ENCODE measurements around the gene UCP3.
"Not testable (repeated sequence)": the region's sequence is repeated elsewhere in the genome, so short reads cannot be mapped to it uniquely, and the experiment has no call there.

Gene UCP3

GRCh38 chr11:73999581-74000306 lies 9.1 kb downstream of the UCP3 start:
- DNase-seq, result no peak

GRCh38 chr11:73998846-73999575 lies 9.9 kb downstream of the UCP3 start:
- DNase-seq, result no peak

GRCh38 chr11:73997120-73997770 lies 11.6 kb downstream of the UCP3 start:
- no peak for DNase-seq

GRCh38 chr11:73996161-73996747 lies 12.6 kb downstream of the UCP3 start:
- DNase-seq, result no peak

GRCh38 chr11:73995731-73996130 lies 13.2 kb downstream of the UCP3 start:
- DNase-seq, result no peak

- DNase-seq, result no peak
These were observed 13.6 kb downstream of the UCP3 start for GRCh38 chr11:73995247-73995646.

- DNase-seq, result no peak
These were observed 17.3 kb downstream of the UCP3 start for GRCh38 chr11:73991471-73992006.

- no peak for DNase-seq
These were observed 18.2 kb downstream of the UCP3 start for GRCh38 chr11:73990730-73991129.

GRCh38 chr11:73989156-73989555 lies 19.7 kb downstream of the UCP3 start:
- DNase-seq, result no peak

- no peak for DNase-seq
These were observed 20.7 kb downstream of the UCP3 start for GRCh38 chr11:73988227-73988626.

- not testable (repeated sequence) for DNase-seq
These were observed 23.2 kb downstream of the UCP3 start for GRCh38 chr11:73985661-73986060.

- DNase-seq, result no peak
These were observed 24.9 kb downstream of the UCP3 start for GRCh38 chr11:73983741-73984538.

GRCh38 chr11:73982990-73983740 lies 25.7 kb downstream of the UCP3 start:
- peak; percentile 83 for DNase-seq

GRCh38 chr11:73982595-73982989 lies 26.3 kb downstream of the UCP3 start, which contains the start of gene UCP2:
UCP2 (minus strand) TSS chr11:73982843; CDS start chr11:73978378, 4,465 bp downstream.
- peak; percentile 71 for DNase-seq

- no peak for DNase-seq
These were observed 27.7 kb downstream of the UCP3 start for GRCh38 chr11:73981051-73981805.

- no peak for DNase-seq
These were observed 28.6 kb downstream of the UCP3 start for GRCh38 chr11:73980001-73980961.

- no peak for DNase-seq
These were observed 30.3 kb downstream of the UCP3 start for GRCh38 chr11:73978576-73979086.

GRCh38 chr11:73977856-73978519 lies 30.9 kb downstream of the UCP3 start:
- no peak for DNase-seq
